NB4 (cell line): ENCODE data around the gene RASAL2.

Source experiments
- POLR2A ChIP-seq: IDR thresholded peaks from 2 replicates; pipeline ENCODE4 v1.6.1; 2011; ENCODE audit warnings: mild to moderate bottlenecking; ENCODE audit not compliant: insufficient read length; ENCODE audit errors: extremely low read depth
- TF ChIP-seq, protein P1 (sequence below): IDR thresholded peaks from one replicate; pipeline ENCODE4 v1.5.1; 2012; ENCODE audit warnings: low read depth, low read length

GRCh38 chr1:178050084-178050483 lies 43.8 kb upstream of the RASAL2 start:
- TF ChIP-seq, protein P1, sequence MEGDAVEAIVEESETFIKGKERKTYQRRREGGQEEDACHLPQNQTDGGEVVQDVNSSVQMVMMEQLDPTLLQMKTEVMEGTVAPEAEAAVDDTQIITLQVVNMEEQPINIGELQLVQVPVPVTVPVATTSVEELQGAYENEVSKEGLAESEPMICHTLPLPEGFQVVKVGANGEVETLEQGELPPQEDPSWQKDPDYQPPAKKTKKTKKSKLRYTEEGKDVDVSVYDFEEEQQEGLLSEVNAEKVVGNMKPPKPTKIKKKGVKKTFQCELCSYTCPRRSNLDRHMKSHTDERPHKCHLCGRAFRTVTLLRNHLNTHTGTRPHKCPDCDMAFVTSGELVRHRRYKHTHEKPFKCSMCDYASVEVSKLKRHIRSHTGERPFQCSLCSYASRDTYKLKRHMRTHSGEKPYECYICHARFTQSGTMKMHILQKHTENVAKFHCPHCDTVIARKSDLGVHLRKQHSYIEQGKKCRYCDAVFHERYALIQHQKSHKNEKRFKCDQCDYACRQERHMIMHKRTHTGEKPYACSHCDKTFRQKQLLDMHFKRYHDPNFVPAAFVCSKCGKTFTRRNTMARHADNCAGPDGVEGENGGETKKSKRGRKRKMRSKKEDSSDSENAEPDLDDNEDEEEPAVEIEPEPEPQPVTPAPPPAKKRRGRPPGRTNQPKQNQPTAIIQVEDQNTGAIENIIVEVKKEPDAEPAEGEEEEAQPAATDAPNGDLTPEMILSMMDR = no peak
- TF ChIP-seq POLR2A = no peak
